ENCODE measurements around the gene CYP24A1.

The CYP24A1 gene

DNA sequence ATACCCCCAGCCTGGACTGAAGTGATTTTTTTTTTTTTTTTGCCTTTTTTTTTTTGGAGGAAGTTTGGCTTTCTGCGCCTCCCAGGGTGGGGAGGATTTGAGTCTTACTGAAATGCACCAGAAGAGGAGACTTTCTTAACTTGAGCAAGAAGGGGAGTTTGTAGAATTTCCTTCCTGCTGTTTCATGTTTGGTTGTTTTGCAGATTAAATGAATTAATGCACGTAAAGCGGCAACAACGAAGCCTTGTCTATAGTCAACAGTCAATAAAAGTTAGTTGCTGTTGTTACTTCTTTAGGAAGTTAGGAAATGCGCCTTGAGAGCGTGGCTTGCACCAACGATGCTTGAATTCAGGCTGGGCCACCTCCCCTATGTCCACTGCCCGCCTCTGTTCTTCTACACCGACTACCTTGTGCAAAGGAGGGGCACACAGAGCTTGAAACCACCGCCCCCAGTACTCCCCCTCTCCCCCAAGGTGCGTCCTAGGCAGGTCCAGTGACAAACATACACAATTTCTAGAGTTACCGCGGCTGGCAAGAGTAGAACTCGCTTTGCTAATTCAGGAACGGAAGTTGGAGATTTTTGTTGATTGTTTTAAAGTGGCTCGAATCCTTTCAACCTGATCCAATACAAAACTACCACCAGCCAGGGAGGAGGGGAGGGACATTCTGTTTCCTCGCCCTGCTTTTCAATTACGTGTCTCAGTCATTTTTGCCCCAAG, 830 bp upstream of the CYP24A1 start:
- DNase-seq, result no peak

- peak in 1 of 58 donors; percentile 26 for DNase-seq
These were observed 732 bp downstream of the CYP24A1 start for GRCh38 chr20:54172856-54173652.

- no peak for DNase-seq
These were observed 1.3 kb downstream of the CYP24A1 start for GRCh38 chr20:54172532-54172855.

DNA sequence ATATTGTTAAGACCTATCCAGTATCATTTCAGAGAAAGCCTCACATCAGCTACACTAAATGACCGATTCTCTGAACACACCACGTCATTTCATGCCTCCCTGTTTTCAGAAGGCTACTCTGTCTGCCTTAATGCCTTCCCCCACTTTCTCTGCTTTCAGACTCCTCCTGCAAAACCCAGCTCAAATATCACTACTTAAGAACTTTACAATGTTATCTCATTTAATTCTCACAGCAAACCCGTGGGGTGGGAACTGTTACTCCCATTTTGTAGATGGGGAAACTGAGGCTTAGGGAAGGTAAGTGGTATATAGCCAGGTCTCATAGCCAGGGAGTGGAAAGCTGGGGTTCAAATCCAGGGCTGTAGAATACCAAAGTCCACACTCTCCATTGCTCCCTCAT, 2.8 kb downstream of the CYP24A1 start:
- no peak for DNase-seq

DNA sequence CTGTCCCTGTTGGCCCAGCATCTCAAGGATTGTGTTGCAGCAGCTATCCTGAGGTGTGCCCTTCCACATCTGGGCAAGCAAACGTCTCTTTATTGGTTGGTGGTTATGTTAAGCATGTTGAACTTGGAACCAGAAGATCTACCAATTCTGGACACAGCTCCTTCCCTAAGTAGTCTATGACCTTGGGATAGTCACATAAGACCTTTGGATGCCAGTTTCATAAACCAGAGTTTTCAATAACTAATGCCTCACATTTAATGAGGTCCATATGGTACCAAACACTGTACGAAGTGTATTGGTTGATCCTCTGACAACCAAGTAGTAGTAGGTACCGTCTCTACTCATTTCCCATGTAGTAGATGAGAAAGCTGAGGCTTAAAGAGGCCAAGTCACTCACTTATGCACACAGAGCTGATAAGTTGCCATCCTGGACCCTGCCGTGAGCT, 3.7 kb downstream of the CYP24A1 start:
- DNase-seq, result no peak

GRCh38 chr20:54168961-54169862, 4.6 kb downstream of the CYP24A1 start:
- no peak for DNase-seq

DNA sequence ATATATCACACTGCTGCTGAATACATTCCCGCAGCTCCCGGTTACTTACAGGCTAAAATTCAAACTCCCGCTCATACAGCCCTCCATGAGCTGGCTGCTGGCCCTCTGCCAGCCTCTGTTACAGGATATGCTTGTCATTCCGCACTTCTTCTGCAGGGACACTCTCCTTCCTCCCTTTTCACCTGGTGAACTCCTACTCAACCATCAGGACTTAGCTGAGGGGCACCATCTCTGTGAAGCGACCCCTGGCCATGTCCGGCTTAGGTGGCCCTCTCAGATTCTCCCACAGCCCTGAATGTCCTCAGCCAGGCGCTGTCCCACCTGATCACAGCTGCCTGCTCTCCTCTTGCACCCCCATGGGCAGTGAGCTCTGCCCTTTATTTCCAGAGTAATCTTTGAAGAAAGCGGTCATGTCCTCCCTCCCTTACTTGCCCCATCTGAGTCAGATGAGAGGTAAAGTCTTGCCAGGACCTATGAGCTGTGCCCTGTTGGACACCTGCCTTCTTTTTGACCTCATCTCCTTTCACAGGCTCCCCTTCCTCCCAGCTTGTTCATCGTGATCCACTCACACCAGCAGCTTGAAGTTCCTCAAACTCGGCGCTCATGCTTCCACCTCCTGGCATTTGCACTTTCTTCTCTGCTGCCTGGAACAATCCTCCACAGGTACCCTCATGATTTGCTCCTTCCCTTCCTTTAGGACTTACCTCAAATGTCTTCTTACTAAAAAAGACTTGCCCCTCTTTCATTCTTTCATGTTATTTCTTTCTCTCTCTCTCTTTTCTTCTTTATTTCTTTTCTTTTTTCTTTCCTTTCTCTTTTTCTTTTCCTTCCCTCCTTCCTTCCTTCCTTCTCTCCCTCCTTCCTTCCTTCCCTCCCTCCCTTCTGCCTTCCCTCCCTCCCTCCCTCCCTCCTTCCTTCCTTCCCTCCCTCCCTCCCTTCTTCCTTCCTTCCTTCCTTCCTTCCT, 5.6 kb downstream of the CYP24A1 start:
- no peak for DNase-seq

GRCh38 chr20:54166987-54167662, 6.7 kb downstream of the CYP24A1 start:
- DNase-seq, result no peak

DNA sequence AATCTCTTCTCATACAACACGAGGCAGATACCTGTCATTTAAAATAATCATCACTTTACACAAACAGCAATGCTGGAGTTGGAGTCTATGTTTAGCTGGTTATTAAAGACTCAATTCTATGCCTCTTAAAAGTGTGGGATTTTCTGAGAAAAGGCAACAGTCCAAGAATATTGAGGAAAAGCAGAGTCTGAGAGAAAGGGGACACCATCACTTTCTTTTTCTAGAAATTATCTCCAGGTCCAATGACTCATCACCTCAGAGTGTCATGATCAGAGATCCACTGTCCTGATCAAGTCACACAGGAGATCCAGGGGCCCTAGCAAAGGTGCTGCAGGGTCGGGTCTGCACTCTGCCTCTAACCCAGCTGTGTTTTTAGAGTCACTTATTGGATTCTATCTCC, 8.0 kb downstream of the CYP24A1 start:
- DNase-seq, result no peak

DNA sequence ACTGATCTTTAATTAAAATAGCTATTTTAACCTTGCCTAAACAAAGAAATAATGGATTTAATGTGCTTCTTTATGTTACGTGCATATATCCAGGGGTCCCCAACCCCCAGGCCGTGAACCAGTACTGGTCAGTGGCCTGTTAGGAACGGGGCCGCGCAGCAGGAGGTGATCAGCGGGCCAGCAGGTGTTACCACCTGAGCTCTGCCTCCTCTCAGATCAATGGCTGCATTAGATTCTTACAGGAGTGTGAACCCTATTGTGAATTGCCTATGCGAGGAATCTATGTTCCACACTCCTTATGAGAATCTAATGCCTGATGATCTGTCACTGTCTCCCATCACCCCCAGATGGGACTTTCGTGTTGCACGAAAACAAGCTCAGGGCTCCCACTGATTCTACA, 8.8 kb downstream of the CYP24A1 start:
- DNase-seq, result no peak

- DNase-seq, result no peak
These were observed 10.4 kb downstream of the CYP24A1 start for GRCh38 chr20:54163402-54163801.

- DNase-seq, result peak in 3 of 58 donors; percentile 5 to 16 (median 16)
These were observed 11.3 kb downstream of the CYP24A1 start for GRCh38 chr20:54162378-54163009.

GRCh38 chr20:54161821-54162149, 12.0 kb downstream of the CYP24A1 start:
- DNase-seq, result no peak

- no peak for DNase-seq
These were observed 12.6 kb downstream of the CYP24A1 start for GRCh38 chr20:54161008-54161820.

DNA sequence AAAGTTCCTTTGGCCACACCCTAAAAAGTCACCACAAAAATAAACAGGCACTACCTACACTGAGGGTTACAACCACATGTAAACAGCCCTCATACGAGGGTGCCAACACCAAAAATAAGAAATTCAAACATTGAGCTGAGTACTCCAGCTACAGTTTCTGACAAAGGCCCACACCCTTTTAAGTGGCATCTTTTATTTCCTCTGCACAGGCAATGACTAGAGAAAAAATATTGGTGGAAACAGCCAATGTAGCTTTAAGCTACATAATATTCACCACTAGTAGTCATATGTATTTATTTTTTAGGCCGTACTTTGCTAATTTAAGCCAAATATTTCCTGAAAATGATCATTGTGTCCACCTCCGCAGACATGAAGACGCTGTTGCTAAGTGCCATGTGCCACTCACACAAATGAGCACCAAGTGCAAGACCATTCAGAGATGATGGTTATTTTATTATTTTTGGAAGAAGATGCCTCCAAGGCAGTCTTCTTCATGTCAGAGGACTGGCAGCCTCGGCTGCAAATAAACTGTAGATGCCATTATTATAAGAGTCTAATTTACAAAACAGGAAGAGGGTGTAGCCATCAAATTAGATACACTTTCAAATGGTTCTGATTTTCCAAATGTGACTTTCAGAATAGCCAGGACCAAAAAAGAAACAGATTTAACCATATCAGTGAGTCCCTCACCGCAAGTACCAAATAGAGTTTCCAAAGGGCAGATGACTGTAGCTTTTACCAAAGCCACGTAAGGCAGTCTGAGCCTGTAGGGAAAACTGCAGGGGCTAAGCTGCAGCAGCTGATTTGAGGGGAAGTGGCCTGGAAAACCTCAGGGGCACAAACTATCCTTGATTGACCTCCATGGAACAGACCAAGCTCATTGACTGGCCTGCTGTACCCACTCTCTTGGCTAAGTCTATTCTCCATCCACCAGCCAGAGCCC, 13.4 kb downstream of the CYP24A1 start:
- DNase-seq, result no peak

DNA sequence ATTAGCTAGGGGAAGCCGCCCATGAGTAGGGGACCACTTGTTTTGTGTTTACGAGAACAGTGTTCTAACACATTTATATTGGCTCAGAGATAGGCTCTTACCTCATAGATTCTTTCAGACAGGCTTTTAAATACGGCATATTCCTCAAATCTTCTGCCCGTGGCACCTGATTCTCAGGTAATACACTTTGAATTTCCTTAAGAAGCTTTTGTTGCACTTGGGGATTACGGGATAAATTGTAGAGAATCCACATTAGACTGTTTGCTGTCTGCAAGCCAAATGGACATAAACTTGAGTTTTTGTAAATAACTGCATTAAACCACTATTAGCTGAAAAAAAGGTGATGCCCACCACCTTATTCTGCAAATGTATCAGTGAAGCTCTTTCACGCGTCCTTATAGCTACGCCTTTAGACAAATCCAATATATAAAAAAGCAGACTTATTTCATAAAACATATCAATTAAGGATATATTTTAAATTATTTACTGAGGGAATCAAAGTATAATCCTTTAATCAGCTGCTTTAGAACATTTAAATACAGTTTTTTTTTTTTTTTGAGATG, 14.8 kb downstream of the CYP24A1 start:
- DNase-seq, result no peak

- no peak for DNase-seq
These were observed 15.6 kb downstream of the CYP24A1 start for GRCh38 chr20:54158226-54158625.

Data from anterior cingulate cortex (tissue), 58 donors.